Right lobe of liver (tissue), 4 donors: ENCODE results near the gene SCARF2.

Experiments
- CTCF ChIP-seq, 4 donors: fragments of 200-600 bp in 3 of 4; fragments of 450-650 bp in 1 of 4; IDR thresholded peaks; one replicate each; pipeline versions ENCODE4 v1.5.1 to v1.8.0; 2016 to 2022; ENCODE audit warnings: antibody characterized with exemption in 4 of 4, mild to moderate bottlenecking in 2 of 4
- POLR2A ChIP-seq: fragments of 450-650 bp; IDR thresholded peaks from one replicate; pipeline ENCODE4 v1.6.1; 2017; ENCODE audit warnings: antibody characterized with exemption, mild to moderate bottlenecking
- donor health status: DM: no; HTN: no; CAD: no.
- donor health status: DM: no; HTN: no; CAD: no.
- donor health status: DM: no; HTN: yes; CAD: no.

DNA sequence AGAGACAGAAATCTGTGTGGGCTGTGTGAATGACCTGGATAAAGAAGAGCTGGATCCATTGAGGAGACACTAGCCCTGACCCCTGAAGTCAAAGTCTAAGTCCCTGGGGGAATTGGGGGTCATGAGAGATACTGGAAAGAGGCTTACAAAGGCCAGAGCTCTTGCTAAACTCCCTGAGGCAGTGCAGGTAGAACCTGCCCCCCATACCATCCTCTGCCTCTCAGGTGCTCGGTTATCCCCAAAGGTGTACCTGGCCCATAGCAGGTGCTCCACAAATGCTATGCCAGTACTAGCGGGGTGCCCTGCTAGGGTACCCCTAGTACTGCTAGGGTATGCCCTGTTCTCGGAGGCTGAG lies 19.1 kb upstream of the SCARF2 start:
- TF ChIP-seq CTCF (IDR thresholded peaks at IDR 0.05) (no peak), POLR2A (no peak)
